ENCODE data around the gene TXNDC17.
"Not testable (repeated sequence)": the region's sequence is repeated elsewhere in the genome, so short reads cannot be mapped to it uniquely, and the experiment has no call there.

TXNDC17 gene

DNA sequence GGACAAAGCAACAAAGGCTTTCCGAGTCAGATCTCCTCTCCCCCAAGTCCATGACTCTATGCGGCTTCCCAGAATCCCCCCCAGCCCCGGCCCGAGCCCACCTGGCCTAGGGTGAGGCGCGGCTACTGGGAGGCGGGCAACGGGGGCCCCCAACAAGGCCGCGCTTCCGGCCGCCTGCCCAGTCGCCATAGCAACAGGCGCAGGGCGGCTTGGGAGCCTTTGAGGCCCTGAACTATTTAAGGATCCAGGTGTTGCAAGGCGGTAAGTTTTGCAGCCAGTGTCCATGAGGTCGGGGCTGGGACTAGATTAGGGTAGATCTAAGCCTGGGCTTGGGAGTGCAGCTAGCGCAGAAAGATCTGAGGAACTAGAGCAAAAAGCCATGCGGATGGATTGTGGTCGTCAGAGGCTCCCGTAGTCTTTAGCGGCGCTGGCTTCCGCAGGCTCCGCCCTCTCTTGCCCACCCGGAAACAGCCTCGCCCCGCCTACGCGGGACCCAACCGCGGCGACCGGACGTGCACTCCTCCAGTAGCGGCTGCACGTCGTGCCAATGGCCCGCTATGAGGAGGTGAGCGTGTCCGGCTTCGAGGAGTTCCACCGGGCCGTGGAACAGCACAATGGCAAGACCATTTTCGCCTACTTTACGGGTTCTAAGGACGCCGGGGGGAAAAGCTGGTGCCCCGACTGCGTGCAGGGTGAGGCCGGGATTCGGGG is at the start of gene TXNDC17, which contains the start of gene KIAA0753:
TSS of gene TXNDC17 (plus strand) at position 525 of the 711 bp plus-strand sequence. CDS start at position 548, 23 bp downstream.
TSS of gene KIAA0753 (minus strand) at position 176 of the 711 bp plus-strand sequence. CDS start 5,608 bp downstream, outside the sequence.
- DNase-seq (ENCODE audit: low read depth) = peak; percentile 74

DNA sequence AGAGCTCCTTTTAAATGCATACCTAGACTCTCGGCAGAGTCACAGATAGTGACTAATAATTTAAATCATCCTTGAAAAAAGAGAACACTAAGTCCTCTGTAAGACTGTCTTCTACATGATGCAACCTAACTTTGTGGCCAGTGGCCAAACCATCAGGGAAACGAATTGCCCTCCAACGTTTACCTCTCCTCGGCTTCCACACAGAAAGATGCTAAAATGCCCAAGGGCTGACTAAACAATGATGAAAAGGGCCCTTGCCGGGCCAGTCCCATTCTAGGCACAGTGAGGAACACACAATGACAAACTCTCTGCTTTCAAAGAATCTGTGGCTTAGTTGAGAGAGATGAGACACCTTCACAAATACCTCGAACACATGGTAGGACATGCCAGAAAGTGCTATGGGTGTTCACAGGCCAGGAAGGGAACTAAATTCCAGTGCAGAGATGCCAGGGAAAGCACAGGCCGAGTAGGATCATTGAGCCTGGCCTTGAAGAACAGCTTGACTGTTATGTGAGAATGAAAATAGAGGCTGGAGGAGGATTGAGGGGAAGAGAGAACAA is 49.2 kb upstream of the TXNDC17 start:
- DNase-seq (ENCODE audit: low read depth) = peak; percentile 80

DNA sequence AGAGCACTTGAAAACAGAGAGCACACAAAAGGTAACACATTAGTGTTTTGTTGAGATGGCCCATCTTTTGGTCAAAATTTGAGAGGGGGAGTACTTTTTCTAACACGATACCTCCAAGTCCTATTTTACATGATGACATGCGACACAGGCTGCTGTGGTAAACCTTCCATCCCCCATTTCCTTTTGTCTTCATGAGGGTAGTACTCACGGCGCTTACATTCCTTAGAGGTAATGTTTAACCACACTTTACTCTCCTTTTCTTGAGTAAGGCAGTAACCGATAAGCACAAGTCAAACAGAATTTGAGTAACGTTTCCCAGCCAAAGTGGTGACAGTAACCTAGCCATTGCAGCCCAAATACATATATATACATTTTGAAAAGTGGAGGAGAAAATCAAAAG is 48.7 kb upstream of the TXNDC17 start:
- no peak for DNase-seq (ENCODE audit: low read depth)

GRCh38 chr17:6593371-6593770 is 47.5 kb upstream of the TXNDC17 start:
- DNase-seq (ENCODE audit: low read depth) = not testable (repeated sequence)

GRCh38 chr17:6596081-6596480 is 44.8 kb upstream of the TXNDC17 start:
- DNase-seq (ENCODE audit: low read depth) = no peak

DNA sequence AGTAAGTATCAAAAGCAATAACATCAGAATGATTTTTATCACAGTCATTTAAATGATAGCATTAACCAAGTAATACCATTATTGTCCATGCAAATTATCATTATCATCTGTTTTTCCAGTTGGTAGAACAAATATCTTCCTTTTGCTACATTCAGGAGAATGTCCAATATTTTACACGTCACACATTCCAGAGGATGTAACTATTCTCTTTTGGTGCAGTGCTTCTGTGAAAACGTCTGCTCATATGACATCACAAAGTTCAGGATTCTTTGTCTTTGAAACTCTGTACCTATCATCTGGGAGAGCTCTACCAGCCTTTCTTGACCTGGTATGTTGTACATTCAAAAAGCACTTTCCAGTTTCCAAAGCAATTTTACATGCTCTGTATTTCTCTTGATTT is 44.3 kb upstream of the TXNDC17 start:
- DNase-seq (ENCODE audit: low read depth) = no peak

DNA sequence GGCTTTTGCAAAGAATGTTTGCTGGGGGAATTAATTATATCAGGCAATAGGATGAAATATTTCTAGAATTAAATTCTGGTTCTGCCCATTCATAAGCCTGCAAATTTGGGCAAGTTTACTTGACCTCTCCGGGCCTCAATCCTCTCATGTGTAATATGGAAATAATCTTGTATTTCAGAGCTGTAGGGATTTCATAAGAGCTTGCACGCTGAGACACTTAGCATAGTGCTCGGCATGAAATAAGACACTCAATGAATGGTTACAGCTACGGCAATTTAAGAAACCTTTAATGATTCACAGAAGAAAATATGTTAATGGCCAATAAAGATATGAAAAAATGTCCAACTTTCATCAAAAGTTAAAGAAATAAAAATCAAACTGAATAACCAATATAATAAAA is 43.9 kb upstream of the TXNDC17 start:
- no peak for DNase-seq (ENCODE audit: low read depth)

DNA sequence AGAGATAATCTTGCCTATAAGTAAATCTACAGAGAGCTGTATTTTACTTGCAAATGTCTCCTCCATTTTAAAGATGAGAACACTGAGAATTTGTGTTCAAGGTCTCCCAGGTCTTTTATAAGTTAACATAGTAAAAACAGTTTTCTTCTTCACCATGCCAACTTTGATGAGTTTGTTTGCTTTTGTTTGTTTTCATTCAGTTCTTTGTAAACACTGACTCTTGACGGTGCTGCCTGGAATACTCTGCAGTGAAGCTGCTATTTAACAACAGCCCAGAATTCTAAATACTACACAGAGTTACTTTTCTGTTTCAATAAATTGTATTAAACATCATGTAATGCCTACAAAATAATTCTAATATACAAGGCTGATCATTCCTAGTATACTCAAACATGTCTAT is 43.1 kb upstream of the TXNDC17 start:
- no peak for DNase-seq (ENCODE audit: low read depth)

DNA sequence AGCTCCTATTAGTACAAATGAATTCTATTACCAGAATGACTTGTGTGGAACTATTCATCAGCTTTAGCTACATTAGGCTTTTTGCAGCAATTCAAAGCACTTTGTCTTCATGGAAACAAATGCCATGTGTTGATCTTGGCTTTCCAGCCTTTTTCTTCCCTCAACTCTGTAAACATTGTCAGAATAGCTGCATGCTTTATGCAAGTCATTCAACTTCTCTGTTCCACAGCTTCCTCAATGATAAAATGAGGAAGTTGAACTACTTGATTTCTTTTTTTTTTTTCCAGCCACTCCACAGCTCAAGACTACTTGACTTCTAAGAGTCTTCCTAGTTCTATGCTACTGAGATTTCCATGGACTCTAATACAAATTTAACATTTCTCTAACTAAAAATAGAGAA is 41.5 kb upstream of the TXNDC17 start:
- DNase-seq (ENCODE audit: low read depth) = no peak

DNA sequence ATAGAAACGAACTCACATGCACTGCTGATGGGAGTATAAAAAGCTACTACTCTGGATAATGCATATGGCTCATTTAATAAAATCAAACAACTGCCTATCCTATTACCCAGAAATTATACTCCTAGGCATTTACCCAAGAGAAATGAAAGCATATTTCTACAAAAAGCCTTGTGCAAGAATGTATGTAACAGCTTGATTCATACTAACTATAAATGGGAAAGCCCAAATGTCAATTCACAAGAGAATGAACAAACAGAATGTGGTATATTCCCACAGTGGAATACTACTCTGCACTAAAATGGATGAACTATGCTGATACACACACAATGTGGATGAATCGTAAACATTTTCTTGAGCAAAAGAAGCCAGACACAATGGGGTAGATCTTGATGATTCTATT is 38.7 kb upstream of the TXNDC17 start:
- no peak for DNase-seq (ENCODE audit: low read depth)

GRCh38 chr17:6603744-6604325 is 37.0 kb upstream of the TXNDC17 start:
- DNase-seq (ENCODE audit: low read depth) = no peak

DNA sequence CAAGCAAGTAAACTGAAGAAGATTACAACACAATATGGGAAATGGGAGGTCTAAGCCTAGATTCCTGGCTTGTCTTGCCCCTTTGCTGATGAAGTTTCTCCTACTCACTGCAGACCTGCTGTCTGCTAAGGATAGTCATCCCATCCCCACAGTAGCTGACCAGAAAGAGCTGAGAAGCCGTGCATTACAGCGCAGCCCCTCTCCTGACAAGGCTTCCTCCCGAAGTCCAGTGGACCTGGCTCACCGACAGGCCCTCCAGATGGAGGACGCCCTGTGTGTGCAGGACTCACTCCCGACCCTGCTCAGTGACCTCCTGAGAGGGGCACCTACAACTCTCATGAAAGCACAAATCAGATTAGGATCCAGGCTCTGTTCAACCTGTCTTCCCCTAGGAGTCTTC is 35.7 kb upstream of the TXNDC17 start:
- DNase-seq (ENCODE audit: low read depth) = no peak

- no peak for DNase-seq (ENCODE audit: low read depth)
Observed at GRCh38 chr17:6608321-6608720, 32.5 kb upstream of the TXNDC17 start.

GRCh38 chr17:6610011-6610410 is 30.8 kb upstream of the TXNDC17 start:
- no peak for DNase-seq (ENCODE audit: low read depth)

DNA sequence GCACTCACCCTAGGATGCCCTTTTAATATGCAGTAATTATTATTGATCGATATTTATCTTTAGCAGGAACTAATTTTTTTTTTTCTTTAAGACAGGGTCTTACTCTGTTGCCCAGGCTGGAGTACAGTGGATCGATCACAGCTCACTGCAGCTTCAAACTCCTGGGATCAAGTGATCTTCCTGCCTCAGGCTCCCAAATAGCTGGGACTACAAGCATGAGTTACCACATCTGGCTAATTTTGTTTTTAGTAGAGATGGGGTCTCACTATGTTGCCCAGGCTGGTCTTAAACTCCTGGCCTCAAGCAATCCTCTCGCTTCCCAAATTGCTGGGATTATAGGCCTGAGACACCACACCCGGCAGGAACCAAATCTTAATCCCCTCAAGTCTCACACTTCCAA is 29.6 kb upstream of the TXNDC17 start:
- no peak for DNase-seq (ENCODE audit: low read depth)

DNA sequence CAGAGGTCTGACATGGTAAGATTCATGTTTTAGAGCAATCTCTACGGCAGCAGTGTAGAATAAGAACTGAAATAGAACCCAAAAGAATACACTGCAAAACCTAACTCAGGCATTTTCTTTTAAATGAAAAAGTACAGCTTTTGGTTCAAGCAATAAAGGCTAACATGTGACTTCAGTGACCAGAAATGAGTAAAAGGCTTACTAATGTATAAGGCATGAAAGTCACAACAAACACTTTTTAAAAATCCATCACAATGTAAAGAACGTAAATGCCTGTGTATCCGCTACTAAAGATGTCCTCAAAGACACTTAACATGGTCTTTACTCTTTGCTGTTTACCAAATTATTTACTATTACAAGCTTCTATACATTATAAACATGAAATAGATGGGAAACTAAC is 16.9 kb upstream of the TXNDC17 start:
- no peak for DNase-seq (ENCODE audit: low read depth)

DNA sequence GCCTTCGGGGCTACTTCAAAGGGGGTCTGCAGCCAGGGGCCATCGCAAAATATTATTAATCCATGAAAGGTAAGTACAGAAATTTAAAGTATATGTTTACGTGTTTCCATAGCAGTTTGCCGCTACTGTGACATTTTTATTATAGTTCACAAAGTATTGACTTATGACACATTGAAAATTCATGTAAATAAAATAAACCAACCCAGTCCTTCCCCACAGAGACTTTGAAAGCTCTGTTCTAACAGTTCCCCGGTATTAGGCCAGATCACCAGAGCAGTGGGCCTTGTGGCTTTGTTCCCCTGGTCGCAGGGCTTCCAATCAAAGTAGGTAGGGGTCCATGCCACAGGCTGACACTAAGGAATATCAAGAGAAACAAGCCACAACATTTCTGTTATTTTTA is 14.2 kb upstream of the TXNDC17 start:
- no peak for DNase-seq (ENCODE audit: low read depth)

- DNase-seq (ENCODE audit: low read depth) = no peak
Observed at GRCh38 chr17:6627019-6627418, 13.8 kb upstream of the TXNDC17 start.

DNA sequence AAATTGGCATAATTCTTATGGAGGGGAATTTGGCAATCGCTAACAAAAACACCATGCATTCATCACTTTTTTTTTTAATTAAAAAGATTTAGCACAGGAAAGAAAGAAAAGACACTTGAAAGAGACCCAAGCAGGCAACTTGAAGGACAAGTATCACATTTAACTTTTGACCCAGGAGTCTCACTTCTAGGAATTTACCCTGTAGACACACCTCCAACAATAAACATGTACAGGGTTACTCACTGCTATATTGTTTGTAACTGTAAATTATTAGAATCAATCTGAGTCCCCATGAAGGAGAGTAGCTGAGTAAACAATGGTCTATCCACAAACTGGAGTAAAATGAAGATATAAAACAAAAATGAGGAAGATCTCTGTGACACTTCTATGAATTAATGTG is 10.5 kb upstream of the TXNDC17 start:
- no peak for DNase-seq (ENCODE audit: low read depth)

DNA sequence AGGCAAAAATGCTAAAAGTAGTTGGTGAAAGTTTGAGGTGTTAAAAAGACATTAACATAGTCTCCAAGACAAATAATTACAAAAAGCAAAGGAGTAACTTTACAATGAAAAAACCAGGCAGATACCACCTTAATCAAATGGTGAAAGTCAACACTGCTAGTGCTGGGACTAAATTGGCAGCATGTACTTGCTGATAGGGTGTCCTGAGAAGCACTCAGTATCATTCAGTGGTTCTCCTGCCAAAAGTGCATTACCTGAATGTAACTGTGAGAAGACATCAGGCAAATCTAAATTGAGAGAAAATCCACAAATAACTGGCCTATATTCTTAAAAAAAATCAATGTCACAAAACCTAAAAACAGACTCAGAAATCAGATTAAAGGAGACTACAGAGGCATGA is 8.3 kb upstream of the TXNDC17 start:
- DNase-seq (ENCODE audit: low read depth) = no peak

DNA sequence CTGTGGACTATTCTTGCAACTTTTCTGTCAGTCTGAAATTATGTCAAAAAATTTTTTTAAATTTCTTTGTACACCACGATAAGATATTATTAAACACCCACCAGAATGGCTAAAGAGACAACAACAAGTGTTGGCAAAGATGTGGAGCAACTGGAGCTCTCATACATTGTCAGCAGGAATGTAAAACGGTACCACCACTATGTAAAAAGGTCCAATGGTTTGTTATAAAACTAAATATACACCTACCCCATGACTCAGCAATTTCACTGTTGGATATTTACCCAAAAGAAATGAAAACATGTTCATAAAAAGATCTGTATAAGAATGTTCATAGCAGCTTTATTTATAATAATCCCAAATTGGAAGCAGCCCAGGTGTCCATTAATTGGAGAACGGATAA is 7.6 kb upstream of the TXNDC17 start:
- no peak for DNase-seq (ENCODE audit: low read depth)

DNA sequence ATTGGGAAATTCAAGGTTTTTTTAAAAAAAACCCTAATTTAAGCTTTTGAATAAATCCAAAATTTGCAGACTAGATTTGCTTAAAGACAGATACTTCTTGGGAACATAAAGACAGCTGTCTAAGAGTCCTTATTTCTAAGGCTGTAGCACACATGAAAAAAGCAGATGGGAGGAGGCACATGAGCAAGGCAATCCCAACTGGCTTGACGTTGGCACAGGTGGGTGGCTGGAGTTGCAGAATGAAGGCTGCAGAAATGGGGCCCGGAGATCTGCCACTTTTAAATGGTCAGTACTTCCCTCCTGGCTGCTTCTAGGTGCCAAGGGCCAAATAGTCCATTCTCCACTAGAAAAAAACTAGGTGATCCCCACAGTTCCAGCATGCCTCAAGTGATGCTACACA is 4.8 kb upstream of the TXNDC17 start:
- no peak for DNase-seq (ENCODE audit: low read depth)

GRCh38 chr17:6636616-6637457 is 4.0 kb upstream of the TXNDC17 start:
- DNase-seq (ENCODE audit: low read depth) = no peak

All from fibroblast of the conjunctiva (primary cell).